ENCODE results near the gene APOC3. TPM values are rescaled to one million over a fixed set of nuclear protein-coding genes. Genes with fewer than 3 reads are reported as not detected.

The APOC3 gene
- total and polyA plus RNA-seq, 12 donors, result 0.12 to 0.64 TPM; not detected in 10

DNA sequence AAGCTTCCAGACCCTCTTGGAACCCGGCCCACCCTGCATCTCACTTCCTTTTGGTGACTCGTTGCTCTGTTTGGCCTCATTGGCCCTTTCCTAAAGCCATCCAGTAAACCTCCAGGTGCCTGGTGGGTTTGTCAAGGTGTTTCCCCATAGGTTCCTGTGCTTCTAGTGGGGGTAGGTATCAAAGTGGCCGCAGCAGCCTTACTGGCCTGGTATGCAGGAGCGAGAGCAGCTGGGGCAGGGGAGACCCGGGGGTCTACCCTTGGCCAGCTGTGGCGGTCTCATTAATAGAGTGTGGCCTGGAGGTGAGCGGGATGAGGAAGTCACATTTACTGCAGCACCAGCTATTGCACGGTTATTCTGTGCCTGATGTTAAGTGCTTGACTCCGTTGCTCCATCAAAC is 10.7 kb upstream of the APOC3 start:
- H3K4me3 ChIP-seq, result no peak overlapping the region
- H3K27ac ChIP-seq, result no peak overlapping the region
- H3K9me3 ChIP-seq, result no peaks in the 10 kb centered on the region
- 89 to 90% methylated on average over 9 of the region's 9 CpGs for WGBS, 2 donors
- H3K27me3 ChIP-seq, result no peaks in the 10 kb centered on the region
- peaks cover 0 to 7% (median 0%) of the 10 kb centered on the region in 9 donors for H3K4me1 ChIP-seq
- DNase-seq, result no peak
- TF ChIP-seq, protein P1, sequence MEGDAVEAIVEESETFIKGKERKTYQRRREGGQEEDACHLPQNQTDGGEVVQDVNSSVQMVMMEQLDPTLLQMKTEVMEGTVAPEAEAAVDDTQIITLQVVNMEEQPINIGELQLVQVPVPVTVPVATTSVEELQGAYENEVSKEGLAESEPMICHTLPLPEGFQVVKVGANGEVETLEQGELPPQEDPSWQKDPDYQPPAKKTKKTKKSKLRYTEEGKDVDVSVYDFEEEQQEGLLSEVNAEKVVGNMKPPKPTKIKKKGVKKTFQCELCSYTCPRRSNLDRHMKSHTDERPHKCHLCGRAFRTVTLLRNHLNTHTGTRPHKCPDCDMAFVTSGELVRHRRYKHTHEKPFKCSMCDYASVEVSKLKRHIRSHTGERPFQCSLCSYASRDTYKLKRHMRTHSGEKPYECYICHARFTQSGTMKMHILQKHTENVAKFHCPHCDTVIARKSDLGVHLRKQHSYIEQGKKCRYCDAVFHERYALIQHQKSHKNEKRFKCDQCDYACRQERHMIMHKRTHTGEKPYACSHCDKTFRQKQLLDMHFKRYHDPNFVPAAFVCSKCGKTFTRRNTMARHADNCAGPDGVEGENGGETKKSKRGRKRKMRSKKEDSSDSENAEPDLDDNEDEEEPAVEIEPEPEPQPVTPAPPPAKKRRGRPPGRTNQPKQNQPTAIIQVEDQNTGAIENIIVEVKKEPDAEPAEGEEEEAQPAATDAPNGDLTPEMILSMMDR (IDR thresholded peaks at IDR 0.05), result no peak
- intact Hi-C loops (cut with DNase I), result no loop called here
- no peak for ATAC-seq
- H3K36me3 ChIP-seq, result no peaks in the 10 kb centered on the region

DNA sequence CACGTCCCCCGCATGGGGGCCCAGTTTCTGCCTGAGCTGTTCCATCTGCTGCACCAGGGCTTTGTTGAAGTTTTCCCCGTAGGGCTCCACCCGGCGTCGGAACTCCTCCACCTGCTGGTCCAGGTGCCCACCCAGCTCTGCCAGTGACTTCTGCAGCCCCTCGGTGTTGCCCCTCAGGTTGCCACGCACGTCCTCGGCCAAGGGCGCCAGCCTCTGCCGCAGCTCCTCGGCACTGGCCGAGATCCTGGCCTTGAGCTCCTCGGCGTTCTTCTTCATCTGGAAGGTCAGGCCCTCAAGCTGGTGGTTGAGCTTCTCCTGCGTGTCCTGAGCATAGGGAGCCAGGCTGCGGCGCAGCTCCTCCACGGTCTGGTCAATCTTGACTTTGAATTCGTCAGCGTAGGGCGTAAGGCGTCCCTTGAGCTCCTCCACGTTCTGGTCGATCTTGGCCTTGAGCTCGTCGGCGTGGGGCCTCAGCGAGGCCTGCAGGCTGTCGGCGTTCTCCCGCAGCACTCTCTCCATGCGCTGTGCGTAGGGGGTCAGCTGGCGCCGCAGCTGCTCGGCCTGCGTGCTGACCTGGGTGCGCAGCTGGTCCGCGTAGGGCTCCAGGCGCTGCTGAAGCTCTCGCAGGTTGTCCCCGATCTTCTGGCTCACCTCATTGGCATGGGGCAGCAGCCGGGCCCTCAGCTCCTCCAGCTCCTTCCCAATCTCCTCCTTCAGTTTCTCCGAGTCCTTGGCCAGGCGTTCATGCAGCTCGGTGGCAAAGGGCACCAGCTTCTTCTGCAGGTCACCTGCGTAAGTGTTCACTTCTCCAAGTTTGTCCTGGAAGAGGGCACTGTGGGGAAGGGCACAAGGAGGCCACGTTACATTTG is 8.4 kb upstream of the APOC3 start:
- H3K4me3 ChIP-seq, result no peak overlapping the region
- DNase-seq (no peak), ATAC-seq (no peak)
- no peaks in the 10 kb centered on the region for H3K27me3 ChIP-seq
- whole genome bisulfite sequencing, 2 donors, result 92 to 95% methylated on average over 51 of the region's 51 CpGs
- TF ChIP-seq, protein P1 (IDR thresholded peaks at IDR 0.05), result no peak
- no peaks in the 10 kb centered on the region for H3K4me1 ChIP-seq
- no peaks in the 10 kb centered on the region for H3K36me3 ChIP-seq
- no peak overlapping the region for H3K27ac ChIP-seq
- intact Hi-C loops (cut with DNase I), result no loop called here
- H3K9me3 ChIP-seq, result no peaks in the 10 kb centered on the region

GRCh38 chr11:116822575-116822974 is 7.1 kb upstream of the APOC3 start:
- Histone ChIP-seq H3K9me3 (no peaks in the 10 kb centered on the region), H3K4me3 (no peak overlapping the region), H3K36me3 (no peaks in the 10 kb centered on the region), H3K27me3 (no peaks in the 10 kb centered on the region), H3K4me1 (no peaks in the 10 kb centered on the region), H3K27ac (no peak overlapping the region)
- TF ChIP-seq, protein P1 (IDR thresholded peaks at IDR 0.05), result no peak
- intact Hi-C loops (cut with DNase I), result no loop called here
- no peak for ATAC-seq
- WGBS, 2 donors, result 75 to 77% methylated on average over 5 of the region's 5 CpGs
- DNase-seq, result no peak

DNA sequence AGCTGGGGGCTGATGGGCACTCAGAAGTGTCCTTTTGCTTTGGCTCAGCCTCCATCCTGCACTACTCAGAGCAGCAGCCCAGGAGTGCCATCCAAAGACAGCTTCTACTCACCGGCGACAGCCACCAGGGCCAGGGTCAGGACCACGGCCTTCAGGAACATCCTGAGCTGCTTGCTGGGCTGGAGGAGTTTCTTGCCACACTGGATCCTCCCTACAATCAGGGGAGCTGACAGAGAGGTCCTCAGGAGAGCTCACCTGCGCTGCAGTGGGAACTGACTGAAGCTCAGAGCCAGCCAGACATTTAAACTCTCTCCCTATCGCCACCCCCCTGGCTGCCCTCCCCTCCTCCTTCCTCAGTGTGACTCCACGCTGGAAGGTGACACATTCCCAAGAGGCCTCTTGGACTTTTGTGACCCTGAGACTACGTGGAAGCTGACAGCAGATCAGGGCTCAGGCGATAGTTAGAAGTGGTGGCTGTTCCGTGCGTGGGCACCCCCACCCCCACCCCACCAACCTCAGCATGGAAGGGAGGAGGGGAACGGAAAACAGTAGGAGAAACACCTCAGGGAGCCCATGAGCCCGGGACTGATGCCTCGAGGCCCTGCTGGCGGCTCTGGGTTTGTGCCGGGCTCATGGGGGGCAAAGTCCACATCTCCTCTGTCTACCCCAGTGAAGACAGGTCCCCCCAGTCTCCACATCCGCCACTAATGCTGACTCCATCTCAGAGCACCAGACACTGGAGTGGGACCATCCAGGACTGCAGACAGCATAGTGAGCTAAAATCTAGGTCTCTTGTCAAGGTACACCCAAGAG is 6.5 kb upstream of the APOC3 start, which contains the start of gene APOA4:
APOA4 (minus strand) TSS at position 274 of the 813 bp plus-strand sequence; CDS start at position 161, 113 bp downstream.
- no peak for DNase-seq
- Histone ChIP-seq H3K4me3 (no peak within 1 kb of the TSS), H3K36me3 (no peaks in the 10 kb centered on the region), H3K27ac (no peak within 1 kb of the TSS), H3K27me3 (no peaks in the 10 kb centered on the region), H3K9me3 (no peaks in the 10 kb centered on the region), H3K4me1 (no peaks in the 10 kb centered on the region)
- WGBS, 2 donors, result 70% methylated on average over 16 of the region's 16 CpGs
- ATAC-seq, result no peak
- TF ChIP-seq, protein P1 (IDR thresholded peaks at IDR 0.05), result no peak
- intact Hi-C loops (cut with DNase I), result no loop called here

Data from heart right ventricle (tissue), 16 donors.